ENCODE data around the gene GPR142.

The GPR142 gene

DNA sequence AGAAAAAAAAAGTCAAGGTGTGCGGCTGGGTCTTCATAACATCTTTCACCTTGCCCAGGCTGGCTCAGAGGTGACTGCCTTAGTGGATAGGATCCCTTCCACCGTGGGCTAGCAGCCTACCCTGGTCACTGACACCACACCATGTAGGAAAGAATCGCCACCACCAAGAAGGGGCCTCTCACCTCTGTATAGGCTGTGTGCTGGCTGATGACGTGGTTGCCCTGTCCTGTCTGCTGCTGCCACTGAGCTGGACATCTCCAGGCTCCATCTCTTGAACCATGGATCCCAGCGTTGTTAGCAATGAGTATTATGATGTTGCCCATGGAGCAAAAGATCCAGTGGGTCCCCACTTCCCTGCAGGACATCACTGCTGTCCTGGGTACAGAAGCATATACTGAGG lies at the start of gene GPR142:
Gene GPR142, plus strand, starts transcription at position 301 of the 400 bp plus-strand sequence. CDS start 2,035 bp downstream, outside the sequence.
- no peak for DNase-seq (ENCODE audit: low read depth)

DNA sequence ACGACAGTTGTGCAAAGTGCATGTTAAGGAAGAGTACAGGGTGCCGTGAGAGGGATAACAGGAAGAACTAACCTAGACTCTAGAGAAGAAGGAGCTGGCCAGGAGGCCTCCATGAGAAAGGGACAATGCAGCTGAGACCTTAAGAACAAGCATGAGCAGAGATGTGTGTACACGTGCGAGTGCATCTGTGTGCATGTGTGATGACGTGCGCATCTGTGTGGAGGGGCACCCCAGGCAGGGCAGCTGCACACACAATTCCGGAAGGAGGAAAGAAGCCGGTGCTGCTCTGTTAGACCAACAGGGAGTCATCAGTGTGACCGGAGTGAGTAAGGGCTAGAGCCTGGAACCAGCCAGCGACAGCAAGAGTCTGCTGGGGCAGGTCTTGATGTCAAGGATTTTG lies 48.9 kb upstream of the GPR142 start:
- DNase-seq (ENCODE audit: low read depth): no peak

DNA sequence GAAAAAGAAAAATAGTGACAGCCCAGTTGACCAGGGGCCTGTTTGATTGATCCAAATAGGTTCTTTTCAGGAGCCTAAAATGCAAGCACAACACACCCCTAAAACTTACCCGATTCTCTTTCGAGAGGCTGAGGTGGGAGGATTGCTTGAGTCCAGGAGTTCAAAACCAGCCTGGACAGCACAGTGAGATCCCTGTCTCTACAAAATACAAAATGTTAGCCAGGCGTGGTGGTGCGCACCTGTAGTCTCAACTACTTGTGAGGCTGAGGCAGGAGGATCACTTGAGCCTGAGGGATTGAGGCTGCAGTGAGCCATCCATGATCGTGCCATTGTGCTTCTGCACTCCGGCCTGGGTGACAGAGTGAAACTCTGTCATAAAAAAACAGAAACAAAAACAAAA lies 42.8 kb upstream of the GPR142 start:
- no peak for DNase-seq (ENCODE audit: low read depth)

DNA sequence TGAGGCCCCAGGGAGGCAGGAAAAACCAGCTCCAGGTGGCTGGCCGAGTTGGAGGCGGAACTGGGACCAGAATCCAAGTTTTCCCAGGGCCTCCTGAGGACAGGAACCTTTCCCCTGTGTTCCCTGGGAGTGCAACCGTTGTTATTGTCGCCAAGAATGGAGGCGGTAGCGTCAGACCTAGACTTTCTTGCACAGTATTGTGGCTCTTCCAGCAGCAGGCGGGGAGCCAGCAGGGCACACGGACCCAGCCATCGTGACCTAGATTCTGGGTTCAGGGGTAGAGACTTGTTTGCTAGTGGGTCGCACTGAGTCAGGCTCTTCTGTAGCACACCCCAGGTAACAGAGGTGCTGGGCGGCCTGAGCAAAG lies 41.9 kb upstream of the GPR142 start:
- no peak for DNase-seq (ENCODE audit: low read depth)

DNA sequence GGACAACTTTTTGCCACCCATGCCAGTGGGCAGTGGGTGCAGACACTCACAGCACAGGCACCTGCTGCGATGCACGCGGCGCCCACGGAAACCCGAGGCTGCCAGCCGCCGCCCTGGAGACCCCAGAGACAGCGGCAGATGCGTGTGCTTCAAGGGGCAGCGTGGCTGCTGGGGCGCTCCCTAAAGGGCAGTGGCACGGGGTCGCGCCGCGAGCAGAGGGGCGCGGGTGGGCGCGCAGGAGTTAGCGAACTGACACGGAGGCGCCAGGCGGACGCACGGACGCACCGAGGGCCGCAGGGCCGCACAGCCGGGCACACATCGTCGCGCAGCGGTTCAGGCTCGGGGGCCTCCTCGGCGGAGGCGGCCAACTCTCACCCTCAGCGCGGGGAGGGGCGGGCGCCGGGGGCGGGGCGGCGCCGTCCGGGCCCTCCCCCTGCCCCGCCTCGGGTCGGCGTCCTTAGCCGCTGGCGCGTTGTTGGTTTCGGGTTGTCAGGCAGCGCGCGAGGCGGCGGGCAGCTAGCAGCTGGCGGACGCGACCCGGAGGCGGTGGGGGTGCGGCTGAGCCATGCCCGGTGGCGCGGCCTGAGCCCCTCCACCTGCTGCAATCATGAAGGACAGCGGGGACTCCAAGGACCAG lies 41.4 kb upstream of the GPR142 start, which contains the start of gene KIF19:
Gene KIF19, plus strand, starts transcription at position 484 of the 637 bp plus-strand sequence. Its CDS starts 124 bp downstream, at position 608.
- no peak for DNase-seq (ENCODE audit: low read depth)

DNA sequence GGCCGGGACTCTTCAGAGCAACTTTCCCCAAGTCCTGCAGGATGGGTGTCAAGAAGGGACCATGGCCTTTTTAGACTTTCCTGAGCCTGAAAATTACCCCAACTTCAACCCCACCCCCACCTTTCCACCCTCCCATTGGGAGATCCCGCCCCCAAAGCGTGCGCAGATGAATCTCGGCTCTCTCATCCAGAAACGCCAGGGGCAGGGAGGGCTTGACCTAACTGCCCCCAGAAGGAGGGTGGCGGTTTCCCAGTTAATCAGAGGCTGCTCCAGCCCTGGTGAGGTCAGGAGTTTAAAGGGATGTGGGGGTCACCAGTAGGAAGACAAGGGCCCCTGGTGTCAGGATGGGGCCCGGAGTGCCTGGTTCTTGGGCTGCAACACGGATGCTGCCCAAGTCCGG lies 40.8 kb upstream of the GPR142 start:
- DNase-seq (ENCODE audit: low read depth): no peak

DNA sequence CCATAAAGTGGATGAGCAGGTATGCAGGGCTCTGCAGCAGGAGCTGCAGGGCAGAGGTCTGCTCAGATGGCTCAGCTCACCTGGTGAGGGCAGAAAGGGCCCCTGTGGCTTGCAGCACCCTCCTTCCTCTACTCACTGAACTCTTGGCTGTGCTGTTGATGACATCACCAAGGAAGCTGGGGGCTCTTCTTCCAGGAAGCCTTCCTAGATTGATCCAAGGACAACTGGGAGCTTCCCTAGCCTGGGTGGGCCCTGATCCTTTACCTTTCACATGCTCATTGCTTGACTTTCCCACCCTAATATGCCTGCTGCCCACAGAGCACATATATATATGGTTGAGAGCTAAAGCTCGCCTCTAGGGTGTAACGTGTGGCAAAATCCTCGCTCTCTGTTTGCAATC lies 38.8 kb upstream of the GPR142 start:
- no peak for DNase-seq (ENCODE audit: low read depth)

GRCh38 chr17:74329378-74329777 lies 37.9 kb upstream of the GPR142 start:
- DNase-seq (ENCODE audit: low read depth): no peak

DNA sequence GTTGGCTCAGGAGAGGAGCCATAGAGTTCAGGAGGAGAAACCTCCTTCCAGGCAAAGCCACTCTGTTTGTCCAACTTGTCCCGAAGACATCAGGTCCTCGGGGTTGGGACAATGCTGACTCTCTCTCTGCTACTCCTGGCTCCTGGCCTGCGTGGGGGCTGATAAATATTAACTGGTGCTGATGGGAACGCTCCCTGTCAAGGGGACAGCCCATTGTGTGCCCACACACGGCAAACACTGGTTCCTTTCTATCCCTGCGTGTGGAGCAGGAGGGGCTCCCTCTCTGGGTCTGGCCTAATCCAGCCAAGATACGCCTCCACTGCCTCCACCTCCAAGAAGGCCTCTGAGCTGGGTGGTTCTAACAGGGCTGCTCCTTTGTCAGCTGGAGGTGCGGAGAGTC lies 36.9 kb upstream of the GPR142 start:
- no peak for DNase-seq (ENCODE audit: low read depth)

DNA sequence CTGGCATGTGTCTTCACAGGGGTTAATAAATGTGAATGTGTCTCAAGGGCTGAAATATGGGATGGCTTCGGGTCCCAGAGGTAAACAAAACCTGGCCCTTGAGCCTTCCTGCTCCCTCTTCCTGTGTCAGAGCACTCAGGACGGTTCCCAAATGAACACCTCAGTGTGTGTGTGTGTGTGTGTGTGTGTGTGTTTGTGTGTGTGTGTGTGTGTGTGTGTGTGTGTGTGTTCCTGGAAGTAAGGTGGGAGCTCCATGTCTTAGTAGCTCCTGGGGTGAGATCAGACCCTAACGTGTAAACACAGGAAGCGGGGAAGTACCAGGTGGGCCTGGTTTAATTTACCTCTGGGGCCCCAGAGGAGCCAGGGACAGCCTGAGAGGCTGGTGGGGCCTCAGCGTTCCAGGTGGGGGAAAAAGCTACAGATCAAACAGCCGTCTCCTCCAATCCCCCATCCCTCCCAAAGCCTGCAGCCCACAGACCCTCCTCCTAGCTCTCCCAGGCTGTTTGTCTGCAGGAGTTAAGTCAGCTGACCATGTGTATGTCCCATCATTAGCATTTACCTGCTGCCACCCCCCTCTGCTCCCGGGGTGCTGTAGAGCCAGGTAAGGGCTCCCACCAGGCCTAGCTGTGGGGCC lies 35.2 kb upstream of the GPR142 start:
- no peak for DNase-seq (ENCODE audit: low read depth)

GRCh38 chr17:74332763-74333283 lies 34.5 kb upstream of the GPR142 start:
- no peak for DNase-seq (ENCODE audit: low read depth)

GRCh38 chr17:74334393-74335039 lies 32.8 kb upstream of the GPR142 start:
- DNase-seq (ENCODE audit: low read depth): no peak

- no peak for DNase-seq (ENCODE audit: low read depth)
Measured at GRCh38 chr17:74335529-74336062, 31.7 kb upstream of the GPR142 start.

GRCh38 chr17:74336307-74336706 lies 31.0 kb upstream of the GPR142 start:
- DNase-seq (ENCODE audit: low read depth): no peak

GRCh38 chr17:74337834-74338500 lies 29.3 kb upstream of the GPR142 start:
- no peak for DNase-seq (ENCODE audit: low read depth)

DNA sequence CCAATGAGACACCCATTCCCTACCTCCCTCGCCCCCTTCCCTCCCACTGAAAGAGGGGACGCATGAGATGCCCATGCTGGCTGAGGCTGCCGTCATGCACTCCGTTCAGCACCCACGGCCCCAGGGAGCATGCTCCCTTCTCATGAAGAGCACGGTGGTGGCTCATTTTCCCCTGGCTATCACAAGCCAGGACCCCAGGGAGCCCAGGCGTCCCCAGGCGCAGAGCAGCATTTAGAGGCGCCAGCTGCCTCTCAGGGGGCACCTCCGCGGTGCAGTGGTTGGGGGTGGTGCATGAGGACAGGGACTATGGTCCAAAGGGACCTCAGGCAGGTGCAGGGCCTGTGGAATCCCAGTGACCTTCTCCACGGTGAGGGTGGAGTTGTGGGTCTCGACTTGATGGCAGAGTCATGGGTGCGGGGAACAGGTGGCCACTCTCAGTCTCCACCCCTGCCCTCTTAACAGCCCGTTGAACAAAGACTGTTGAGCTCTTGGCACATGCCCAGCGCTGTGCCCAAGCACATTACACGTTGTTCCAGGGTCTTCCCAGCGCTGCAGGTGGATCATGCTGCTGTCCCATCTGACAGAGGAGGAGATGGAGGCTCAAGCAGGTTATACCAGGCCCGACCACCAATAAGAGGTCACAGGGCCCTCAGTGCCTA lies 27.6 kb upstream of the GPR142 start:
- no peak for DNase-seq (ENCODE audit: low read depth)

DNA sequence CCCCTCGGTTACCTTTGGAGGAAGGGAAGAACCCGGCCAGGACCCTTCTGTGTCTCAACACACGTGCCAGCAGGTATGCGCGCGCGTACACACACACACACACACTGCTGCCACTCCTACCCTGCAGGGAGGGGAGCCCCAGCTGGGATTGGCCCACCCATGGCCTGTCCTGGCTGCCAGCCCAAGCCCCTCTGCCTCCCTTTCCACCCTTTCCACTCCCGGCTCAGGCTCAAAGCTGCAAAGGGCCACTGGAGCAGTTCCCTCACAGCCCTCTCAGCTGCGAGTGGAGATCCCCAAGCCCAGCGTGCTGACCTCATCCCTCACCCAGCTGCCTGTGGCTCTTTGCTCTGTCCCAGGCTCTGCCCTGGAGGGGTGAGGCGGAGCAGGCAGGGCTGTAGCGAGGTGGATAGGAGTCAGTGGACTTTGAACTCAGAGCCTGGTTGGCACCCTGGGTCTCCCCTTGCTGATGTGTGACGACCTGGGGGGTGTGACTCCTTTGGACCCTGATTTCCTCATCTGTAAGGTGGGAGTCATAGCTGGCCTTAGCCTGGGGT lies 26.8 kb upstream of the GPR142 start:
- DNase-seq (ENCODE audit: low read depth): no peak

GRCh38 chr17:74342224-74342623 lies 25.1 kb upstream of the GPR142 start:
- DNase-seq (ENCODE audit: low read depth): no peak

GRCh38 chr17:74343121-74343520 lies 24.2 kb upstream of the GPR142 start:
- no peak for DNase-seq (ENCODE audit: low read depth)

DNA sequence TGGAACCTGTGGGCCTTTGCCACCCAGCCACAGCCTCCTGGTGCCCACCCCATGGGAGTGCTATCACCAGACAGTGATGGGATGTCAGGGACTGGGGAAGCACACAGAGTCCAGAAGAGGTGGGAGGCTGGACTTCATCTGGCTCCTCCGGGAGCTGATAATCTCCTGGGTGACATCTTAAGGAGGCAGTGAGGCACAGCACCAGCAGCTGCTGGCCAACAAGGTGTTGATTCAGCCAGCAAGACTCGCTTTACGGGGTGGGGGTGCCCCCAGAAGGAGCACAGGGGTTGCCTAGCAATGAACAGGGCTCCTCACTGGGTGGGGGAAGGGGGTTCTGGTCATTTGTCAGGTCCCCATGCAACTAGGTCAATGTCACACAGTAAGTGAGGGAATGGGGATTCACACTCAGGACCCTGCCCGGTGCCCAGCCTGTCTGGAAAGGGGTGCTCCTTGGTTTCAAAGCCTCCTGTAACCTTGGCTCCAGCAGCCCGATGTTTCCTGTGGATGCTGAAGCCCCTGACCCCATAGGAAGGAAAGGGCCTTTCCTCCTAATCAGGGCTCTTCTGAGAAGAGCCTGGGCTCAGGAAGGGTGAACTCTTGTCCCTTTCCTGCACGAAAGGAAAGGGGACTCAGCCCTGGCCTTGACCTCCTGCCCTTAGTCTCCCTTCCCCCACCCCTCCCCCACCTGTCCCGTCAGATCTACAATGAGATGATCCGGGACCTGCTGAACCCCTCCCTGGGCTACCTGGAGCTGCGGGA lies 23.6 kb upstream of the GPR142 start:
- no peak for DNase-seq (ENCODE audit: low read depth)

GRCh38 chr17:74344658-74345057 lies 22.6 kb upstream of the GPR142 start:
- DNase-seq (ENCODE audit: low read depth): no peak

All from CMK (cell line).